ENCODE results near the gene ALG6.
"Not testable (repeated sequence)": the region's sequence is repeated elsewhere in the genome, so short reads cannot be mapped to it uniquely, and the experiment has no call there.

ALG6 gene

DNA sequence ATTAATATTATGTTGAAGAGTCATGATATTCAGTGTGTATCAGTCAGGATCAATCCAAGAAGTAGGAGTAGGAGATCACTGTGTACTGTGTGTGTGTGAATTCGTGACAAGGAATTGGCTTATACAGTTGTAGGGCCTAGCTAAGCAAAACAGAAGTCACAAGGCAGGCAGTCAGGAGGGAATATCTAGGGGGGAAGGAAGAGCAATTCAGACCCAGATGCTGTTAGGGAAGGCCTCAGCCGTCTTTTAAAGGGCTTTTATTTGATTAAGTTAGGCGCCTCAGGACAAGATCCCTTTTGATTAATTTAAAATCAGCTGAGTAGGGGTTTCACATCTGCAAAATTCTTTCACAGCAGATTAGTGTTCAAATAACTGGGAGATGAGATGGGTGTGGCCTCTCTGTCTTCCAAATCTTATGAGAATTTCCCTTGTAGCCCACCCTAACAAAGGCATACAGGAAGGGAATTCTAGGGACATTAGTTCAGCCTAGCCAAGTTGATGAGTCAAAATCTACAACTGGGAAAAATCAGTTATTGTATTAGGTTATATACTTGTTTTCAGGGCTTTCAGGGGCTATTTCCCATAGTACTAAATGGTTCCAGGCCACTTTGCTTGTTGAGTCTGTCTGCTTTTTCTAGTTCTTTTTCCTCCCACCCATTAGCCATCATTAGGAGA lies 47.4 kb downstream of the ALG6 start:
- no peak for DNase-seq (ENCODE audit: low read depth)

DNA sequence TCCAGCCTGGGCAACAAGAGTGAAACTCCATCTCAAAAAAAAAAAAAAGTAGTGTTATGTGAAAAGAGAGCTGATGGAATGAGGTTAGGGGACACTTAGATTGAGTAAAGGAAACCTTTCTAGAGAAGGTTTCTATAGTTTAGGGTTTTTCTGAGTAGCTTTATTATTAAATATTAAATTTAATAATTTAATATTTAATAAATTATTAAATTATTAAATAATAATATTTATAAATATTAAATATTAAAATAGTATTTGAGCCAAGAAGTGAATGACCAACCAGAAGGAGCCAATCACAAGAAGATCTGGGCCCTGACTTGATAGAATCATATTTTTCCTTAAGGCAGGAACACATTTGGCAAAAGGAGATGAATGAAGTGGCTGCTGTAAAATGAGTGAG lies 50.7 kb downstream of the ALG6 start:
- DNase-seq (ENCODE audit: low read depth) = no peak

DNA sequence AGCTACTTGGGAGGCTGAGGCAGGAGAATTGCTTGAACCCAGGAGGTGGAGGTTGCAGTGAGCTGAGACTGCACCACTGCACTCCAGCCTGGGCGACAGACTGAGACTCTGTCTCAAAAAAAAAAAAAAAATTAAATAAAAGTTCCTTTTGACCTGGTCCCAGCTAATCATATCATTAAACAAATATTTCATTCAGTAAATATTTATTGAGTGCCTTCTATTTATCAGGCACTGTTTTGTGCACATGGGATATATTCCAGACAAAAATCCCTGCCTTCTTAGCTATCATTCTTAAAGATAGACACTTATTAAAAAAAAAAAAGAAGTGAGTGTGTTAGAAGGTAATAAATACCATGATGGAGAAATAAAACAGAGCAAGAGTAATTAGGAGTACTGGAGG lies 53.3 kb downstream of the ALG6 start:
- DNase-seq (ENCODE audit: low read depth) = not testable (repeated sequence)

DNA sequence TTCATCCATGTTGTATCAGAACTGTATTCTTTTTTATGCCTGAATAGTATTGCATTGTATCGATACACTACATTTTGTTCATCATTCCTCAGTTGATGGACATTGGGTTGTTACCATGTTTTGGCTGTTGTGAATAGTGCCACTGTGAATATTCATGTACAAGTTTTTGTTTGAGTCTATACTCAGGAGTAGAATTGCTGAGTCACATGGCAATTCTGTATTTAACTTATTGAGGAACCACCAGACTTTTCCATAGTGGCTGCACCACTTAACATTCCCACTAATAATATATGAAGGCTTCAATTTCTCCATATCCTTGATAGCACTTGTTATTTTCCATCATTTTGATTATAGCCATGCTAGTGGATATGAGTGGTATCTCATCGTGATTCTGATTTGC lies 56.2 kb downstream of the ALG6 start:
- no peak for DNase-seq (ENCODE audit: low read depth)

DNA sequence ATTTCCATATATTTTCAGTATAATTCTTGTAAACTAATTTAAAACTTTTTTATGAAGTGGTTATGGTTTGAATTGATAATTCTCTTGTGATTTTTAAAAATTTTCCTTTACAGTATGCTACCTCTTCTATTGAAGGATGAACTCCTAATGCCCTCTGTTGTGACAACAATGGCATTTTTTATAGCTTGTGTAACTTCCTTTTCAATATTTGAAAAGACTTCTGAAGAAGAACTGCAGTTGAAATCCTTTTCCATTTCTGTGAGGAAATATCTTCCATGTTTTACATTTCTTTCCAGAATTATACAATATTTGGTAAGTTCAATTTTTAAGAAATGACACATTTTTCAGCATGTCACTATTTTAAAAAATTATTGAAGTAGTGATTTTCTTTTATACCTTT lies 61.4 kb downstream of the ALG6 start:
- DNase-seq (ENCODE audit: low read depth) = no peak

DNA sequence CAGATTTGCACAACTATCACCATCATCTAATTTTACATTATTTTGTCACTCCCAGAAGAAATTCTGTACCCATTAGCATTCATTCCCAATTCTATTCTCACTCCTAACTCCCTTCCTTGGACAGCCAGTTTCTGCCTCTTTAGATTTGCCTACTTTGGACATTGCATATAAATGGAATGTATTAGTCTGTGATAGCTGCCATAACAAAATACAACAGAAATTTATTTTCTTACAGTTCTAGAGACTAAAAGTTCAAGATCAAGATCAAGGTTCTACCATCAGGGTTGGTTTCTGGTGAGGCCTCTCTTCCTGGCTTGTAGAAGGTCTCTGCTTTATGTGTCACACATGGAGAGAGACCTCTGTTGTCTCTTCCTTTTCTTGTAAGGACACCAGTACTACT lies 61.9 kb downstream of the ALG6 start:
- DNase-seq (ENCODE audit: low read depth) = no peak

DNA sequence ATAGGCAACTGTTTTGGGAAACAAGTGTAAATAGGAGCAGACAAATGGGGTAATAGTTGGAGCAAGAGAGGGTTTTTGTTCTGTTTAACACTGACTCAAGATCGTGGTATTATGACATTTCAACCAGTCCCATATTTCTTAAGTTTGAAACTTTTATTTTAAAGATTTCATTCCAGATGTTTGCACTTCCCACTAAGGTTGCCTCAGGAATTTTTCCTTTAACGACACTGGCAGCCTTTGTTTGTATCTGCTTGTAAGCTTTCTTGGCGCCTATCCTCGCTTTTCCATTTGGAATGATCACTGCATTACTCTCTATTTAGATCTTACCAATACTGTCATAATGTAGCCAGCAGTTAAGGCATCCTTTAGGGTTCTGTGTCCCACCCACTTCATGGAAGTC lies 67.7 kb downstream of the ALG6 start:
- no peak for DNase-seq (ENCODE audit: low read depth)

DNA sequence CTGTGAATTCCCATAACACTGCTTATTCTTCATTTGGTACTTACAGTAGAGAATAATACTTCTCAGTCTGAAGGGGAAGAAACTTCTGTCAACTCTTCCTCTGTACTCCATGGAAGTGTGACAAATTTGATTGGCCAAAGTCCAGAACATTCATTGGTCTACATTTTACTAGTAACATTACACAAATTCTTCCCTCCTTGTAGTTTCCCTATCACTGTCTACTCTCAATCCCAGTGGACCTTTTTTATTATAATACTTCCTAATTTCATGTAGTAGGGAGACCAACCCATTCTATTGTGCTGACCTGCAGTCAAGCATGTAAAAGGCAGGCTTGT lies 74.7 kb downstream of the ALG6 start:
- no peak for DNase-seq (ENCODE audit: low read depth)

DNA sequence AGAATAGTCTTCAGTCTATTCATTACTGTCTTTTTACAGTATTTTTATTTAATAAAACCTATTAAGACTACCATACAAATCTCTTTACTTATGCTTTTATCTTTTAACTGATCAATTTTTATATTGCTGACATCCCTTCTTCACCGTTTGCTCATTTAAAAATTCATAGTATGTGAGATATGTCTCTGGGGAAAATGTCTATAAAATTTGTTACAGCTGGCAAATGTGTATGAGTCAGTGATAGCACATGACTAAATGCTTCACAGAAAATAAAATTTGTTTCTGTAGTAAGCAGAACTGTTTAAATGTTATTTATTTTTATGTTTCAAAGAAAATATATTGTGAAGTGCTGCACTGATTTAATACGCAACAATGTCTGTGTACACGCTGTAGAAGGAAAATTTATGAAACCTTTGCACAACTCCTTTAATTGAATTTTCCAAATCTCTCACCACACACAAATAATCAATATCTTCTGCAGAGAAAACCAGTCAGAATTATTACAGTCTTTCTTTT lies 81.4 kb downstream of the ALG6 start:
- no peak for DNase-seq (ENCODE audit: low read depth)

DNA sequence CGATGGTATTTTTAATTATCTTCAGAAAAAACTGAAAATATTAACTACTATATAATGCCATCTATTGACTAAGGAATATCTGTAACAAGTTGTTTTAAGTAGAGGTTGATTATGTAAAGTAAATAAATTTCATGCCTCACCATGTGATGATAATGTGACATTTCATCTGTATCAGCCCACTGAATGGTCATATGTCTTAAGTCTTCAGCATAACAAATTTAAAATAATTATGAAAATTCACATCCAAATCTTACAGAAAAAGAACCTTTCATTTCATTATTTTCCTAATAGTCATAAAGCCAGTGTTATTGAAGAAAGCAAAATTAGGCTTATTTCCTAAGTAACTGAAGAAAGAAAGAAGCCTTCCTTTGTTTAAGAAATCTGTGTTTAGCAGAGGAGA lies 83.0 kb downstream of the ALG6 start:
- DNase-seq (ENCODE audit: low read depth) = no peak

DNA sequence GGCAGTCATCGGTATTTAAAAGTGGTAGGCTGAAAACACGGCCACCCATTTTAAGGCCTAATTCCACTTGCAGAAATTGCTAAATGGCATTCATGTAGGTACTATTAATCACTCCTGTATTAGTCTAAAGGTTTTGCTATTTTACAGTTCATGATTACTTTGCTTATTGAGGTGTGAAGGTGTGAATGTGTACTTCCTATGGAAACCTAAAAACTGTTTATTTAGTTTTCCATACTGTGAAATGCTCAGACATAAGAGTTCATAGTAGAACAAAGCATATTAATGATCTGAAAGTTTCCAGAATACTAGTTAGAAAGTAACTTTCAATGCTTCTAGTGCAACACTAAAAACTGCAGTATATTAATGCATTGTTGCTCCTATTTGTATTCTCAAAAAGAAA lies 85.8 kb downstream of the ALG6 start:
- DNase-seq (ENCODE audit: low read depth) = no peak

DNA sequence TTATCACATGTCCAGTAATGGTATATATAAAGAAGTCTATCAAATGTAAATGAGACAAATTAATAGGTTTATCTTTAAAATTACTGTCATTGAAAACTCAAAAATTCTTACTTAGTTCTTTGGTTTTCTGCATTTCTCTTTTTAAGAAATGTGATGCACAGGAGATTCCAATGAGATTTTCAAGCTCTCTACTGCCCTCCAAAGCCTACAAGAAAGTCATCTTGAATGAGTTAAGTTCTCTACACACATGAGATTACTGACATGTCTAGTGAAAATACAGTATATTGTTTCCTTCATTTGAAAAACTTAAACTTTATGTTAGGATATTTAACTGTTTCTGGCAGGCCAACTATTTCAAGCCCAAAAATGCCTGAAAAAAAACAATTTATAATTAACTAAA lies 86.8 kb downstream of the ALG6 start:
- DNase-seq (ENCODE audit: low read depth) = no peak

DNA sequence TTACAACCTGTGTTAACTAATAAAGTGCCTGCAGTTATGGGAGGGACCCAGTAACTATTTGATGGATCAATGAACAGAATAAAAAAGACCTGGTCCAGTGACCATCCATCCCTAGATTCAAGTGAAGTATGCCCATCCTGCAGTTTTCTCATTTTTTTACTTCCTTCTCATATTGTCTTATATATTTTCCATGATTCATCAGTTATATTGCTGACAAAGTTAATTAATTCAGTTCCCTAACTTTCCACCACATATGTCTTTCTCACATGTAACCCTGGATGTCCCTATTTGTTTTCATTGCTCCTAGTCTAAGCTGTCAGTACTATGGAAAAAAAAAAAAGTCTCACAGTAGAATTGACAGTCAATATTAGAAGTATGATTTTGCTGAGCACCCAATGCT lies 91.3 kb downstream of the ALG6 start:
- no peak for DNase-seq (ENCODE audit: low read depth)

DNA sequence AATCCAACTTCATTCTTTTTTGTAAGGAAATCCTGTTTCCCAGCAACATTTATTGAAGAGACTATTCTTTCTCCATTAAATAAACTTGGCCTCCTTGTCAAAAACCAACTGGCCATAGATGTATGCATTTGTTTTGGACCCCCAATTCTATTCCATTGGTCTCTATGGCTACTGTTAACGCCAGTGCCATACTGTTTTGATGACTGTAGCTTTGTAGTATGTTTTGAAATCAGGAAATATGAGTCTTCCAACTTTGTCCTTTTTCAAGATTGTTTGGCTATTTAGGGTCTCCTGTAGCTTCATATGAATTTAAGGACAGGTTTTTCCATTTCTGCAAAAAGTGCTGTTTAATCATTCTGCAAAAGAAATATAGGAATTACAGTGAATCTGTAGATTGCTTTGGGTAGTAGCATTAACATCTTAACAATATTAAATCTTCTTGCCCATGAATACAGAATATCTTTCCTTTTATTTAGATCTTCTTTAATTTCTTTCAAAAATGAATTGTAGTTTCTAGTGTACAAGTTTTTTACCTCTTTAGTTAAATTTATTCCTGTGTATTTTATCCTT lies 94.3 kb downstream of the ALG6 start:
- DNase-seq (ENCODE audit: low read depth) = no peak

DNA sequence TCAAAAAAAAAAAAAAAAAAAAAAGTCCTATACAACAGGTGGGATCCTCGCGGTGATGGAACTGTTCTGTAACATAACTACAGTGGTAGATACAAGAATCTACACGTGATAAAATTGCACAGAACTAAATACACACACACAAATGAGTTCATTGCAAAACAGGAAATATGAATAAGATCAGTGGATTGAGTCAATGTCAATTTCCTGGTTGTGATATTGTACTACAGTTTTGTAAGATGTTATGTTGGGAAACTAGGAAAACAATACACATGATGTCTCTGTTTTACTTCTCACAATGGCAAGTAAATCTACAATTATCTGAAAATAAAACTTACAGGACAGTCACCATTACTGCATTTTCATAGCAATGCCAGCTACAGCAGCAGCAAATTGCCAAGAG lies 95.8 kb downstream of the ALG6 start:
- no peak for DNase-seq (ENCODE audit: low read depth)

DNA sequence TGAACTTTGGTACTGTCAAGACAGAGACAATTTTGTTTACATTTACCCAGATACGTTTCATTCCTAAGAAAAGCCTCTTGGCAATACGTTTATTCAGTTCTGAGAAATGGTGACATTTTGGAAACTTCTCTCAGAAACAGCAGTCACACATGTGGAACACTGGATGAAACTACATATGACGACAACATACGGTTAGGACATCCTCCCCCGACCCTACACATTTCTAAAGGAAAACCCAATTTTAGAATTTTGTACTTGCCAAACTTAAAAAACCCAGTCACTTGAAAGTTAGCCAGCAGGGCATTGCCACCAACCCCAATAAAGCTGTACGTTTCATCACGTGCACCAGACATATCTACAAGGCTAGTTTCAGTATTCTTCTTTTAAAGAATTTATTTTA lies 98.8 kb downstream of the ALG6 start:
- no peak for DNase-seq (ENCODE audit: low read depth)

DNA sequence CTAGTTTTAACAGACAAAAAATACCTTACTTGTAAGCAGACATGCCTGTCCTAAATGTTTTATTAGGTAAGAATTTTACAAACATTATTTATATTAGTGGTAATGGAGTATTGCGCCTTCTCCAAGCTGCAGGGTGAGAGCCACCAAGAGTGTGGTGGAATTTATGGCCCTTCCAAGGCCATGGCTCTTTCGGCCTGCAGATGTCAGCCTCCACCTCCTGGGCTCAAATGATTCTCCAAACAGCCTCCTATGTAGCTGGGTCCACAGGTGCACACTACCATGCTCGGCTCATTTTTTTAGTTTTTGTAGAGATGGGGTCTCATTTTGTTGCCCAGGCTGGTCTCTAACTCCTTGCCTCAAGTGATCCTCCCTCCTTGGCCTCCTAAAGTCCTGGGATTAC lies 99.3 kb downstream of the ALG6 start:
- DNase-seq (ENCODE audit: low read depth) = no peak

DNA sequence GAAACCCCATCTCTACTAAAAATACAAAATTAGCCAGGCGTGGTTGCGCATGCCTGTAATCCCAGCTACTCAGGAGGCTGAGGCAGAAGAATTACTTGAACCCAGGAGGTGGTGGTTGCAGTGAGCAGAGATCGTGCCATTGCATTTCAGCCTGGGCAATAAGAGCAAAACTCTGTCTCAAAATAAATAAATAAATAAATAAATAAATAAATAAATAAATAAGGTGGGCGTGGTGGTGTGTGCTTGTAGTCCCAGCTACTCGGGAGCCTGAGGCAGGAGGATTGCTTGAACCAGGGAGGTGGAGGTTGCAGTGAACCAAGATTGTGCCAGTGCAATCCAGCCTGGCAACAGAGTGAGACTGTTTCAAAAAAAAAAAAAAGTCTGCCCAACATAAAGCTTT lies 101.3 kb downstream of the ALG6 start:
- DNase-seq (ENCODE audit: low read depth) = not testable (repeated sequence)

DNA sequence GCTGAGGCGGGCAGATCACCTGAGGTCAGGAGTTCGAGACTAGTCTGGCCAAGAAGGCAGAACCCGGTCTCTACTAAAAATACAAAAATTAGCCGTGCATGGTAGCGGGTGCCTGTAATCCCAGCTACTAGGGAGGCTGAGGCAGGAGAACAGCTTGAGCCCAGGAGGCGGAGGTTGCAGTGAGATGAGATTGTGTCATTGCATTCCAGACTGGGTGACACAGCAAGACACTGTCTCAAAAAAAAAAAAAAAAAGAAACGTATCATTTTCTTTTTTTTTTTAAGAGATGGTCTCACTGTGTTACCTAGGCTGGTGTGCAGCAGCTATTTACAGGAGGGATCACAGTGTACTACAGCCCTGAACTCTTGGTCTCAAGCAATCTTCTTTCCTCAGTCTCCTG lies 108.3 kb downstream of the ALG6 start:
- no peak for DNase-seq (ENCODE audit: low read depth)

DNA sequence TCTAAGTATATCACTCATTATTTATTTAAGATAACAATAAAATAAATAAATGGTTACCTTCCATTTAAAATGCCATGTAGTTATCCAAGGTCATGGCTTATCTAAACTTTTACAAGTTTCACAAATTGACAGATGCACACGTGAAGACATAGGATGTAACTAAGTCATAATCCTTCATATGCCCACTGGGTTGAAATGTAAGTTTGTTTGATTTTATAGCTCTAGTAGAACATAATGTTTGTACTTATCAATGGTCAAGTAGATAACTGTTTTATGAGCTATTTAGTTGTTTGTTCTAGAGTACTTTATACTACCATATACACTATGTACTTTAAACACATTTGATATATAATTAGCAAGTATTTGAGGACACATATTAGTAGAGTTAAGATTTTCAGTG lies 112.6 kb downstream of the ALG6 start:
- no peak for DNase-seq (ENCODE audit: low read depth)

DNA sequence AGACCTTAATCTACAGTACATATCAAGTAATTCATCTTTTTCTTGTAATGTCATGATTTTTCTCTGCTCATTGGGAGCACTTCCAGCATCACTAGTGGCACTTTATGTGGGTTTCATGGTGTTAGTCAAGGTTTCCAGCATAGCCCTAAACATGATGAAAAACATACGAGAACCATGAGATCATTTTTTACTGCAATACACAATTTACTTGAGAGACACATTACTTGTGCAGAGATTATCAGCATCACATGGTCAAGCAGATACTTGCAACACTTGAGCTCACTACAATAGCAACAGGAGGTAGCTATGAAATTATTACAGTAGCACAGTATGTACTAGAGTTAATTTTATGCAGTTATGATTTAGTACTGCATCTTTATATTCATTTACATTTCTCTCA lies 119.2 kb downstream of the ALG6 start:
- DNase-seq (ENCODE audit: low read depth) = no peak

DNA sequence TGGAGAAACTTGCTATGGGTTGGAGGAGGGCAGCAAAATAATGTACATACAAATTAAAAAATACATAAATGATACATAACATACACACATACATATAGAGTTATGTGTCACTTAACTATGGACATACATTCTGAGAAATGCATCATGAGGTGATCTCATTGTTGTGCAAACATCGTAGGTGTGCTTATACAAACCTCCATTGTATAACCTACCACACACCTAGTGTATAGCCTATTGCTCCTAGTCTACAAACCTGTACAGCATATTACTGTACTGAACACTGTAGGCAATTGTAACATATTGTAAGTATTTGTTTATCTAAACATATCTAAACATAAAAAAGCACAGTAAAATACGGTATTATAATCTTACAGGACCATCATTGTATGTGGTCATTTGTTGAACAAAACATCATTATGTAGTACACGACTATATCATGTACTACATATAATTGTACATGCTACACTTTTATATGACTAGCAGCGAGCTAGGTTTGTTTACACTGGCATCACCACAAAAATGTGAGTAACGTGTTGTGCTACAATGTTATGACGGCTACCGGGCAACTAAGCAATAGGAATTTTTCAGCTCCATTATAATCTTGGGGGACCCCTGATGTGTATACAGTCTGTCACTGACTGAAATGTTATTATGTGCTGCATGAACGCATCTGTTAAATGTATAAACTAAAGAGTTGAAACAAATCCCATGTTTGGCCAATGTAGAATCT lies 120.1 kb downstream of the ALG6 start:
- DNase-seq (ENCODE audit: low read depth) = no peak
